ENCODE data around the gene IDUA.
"Not testable (repeated sequence)": the region's sequence is repeated elsewhere in the genome, so short reads cannot be mapped to it uniquely, and the experiment has no call there.

Gene IDUA

GRCh38 chr4:986879-987623 is at the start of gene IDUA:
TSS of gene IDUA (plus strand) at chr4:987044. CDS start at chr4:987085, 41 bp downstream.
- peak in 1 of 2 experiments; percentile 44 for DNase-seq

GRCh38 chr4:939508-939907 is 47.3 kb upstream of the IDUA start:
- not testable (repeated sequence) for DNase-seq

- DNase-seq = no peak
Measured at GRCh38 chr4:945274-946102, 41.4 kb upstream of the IDUA start.

GRCh38 chr4:946103-946450 is 40.8 kb upstream of the IDUA start:
- DNase-seq = no peak

- no peak for DNase-seq
Measured at GRCh38 chr4:946517-947471, 40.0 kb upstream of the IDUA start.

- DNase-seq = no peak
Measured at GRCh38 chr4:947491-947971, 39.3 kb upstream of the IDUA start.

- no peak for DNase-seq
Measured at GRCh38 chr4:948101-948935, 38.5 kb upstream of the IDUA start.

GRCh38 chr4:948936-949300 is 37.9 kb upstream of the IDUA start:
- no peak for DNase-seq

GRCh38 chr4:949656-950055 is 37.2 kb upstream of the IDUA start:
- no peak for DNase-seq

GRCh38 chr4:950136-951020 is 36.5 kb upstream of the IDUA start:
- DNase-seq = no peak

GRCh38 chr4:951186-951585 is 35.7 kb upstream of the IDUA start:
- DNase-seq = no peak

GRCh38 chr4:951594-952468 is 35.0 kb upstream of the IDUA start:
- no peak for DNase-seq

GRCh38 chr4:952881-953573 is 33.8 kb upstream of the IDUA start:
- no peak for DNase-seq

- no peak for DNase-seq
Measured at GRCh38 chr4:953574-953915, 33.3 kb upstream of the IDUA start.

GRCh38 chr4:954211-955020 is 32.4 kb upstream of the IDUA start:
- no peak for DNase-seq

- no peak for DNase-seq
Measured at GRCh38 chr4:955161-955921, 31.5 kb upstream of the IDUA start.

GRCh38 chr4:955931-956381 is 30.9 kb upstream of the IDUA start:
- DNase-seq = no peak

Data from cerebellar nuclear complex (tissue), 1 donor.